ENCODE measurements around the gene ARHGEF19. TPM values are rescaled to one million over a fixed set of nuclear protein-coding genes. Genes with fewer than 3 reads are reported as not detected.
A peak's percentile ranks its signal among the peaks of the same experiment; 100 is the strongest.
"Not testable (repeated sequence)": the region's sequence is repeated elsewhere in the genome, so short reads cannot be mapped to it uniquely, and the experiment has no call there.

Gene ARHGEF19
- polyA plus RNA-seq, 6 donors from 2014 or later, result 7.0 to 10.8 (median 8.1) TPM

DNA sequence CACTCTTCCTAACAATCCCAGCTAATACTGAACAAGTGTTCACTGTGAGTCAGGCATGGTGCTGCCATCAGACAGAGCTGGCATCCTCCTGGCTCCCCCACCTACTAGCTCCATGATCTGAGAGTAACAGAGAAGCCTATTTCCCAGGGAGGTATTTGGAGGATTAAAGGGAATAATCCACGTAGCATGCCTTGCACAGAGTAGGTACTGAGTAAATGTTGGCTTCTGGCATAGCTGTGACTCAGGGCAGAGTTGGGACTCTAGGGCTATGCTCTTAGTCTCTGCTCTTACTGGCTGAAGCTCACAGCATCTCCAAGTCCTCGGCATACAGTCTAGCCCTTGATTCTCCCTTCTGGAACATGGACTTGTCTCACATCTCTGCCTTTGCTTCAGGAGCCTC is 8.2 kb downstream of the ARHGEF19 start:
- Mint-ChIP-seq H3K4me1 (peaks cover 8 to 23% (median 14%) of the 10 kb centered on the region in 3 donors), H3K4me3 (peak overlapping the region in 4 of 8 donors; percentile 14 to 48 (median 18)), H3K27ac (peak overlapping the region in 1 of 6 donors; percentile 49)

GRCh38 chr1:16203550-16203949 is 8.9 kb downstream of the ARHGEF19 start:
- Mint-ChIP-seq H3K27me3 (no peaks in the 10 kb centered on the region), H3K27ac (peak overlapping the region in 1 of 6 donors; percentile 82), H3K4me3 (peak overlapping the region in 1 of 8 donors; percentile 14), H3K4me1 (peaks cover 8 to 23% (median 14%) of the 10 kb centered on the region in 3 donors), H3K9me3 (no peaks in the 10 kb centered on the region), H3K36me3 (peaks cover 0 to 12% of the 10 kb centered on the region in 2 donors)
- no peak for DNase-seq
- no peak for ATAC-seq (ENCODE audit: low read depth in 2 of 2)

More for the DNA sequence above, 8.2 kb downstream of the ARHGEF19 start:
- Mint-ChIP-seq H3K27me3 (no peaks in the 10 kb centered on the region), H3K9me3 (no peaks in the 10 kb centered on the region), H3K36me3 (peaks cover 0 to 12% of the 10 kb centered on the region in 2 donors)
- ATAC-seq (ENCODE audit: low read depth in 2 of 2), result no peak
- no peak for DNase-seq

- no peak for ATAC-seq (ENCODE audit: low read depth in 2 of 2)
- H3K36me3 Mint-ChIP-seq, result peaks cover 0 to 12% of the 10 kb centered on the region in 2 donors
- no peaks in the 10 kb centered on the region for H3K9me3 Mint-ChIP-seq
- H3K27me3 Mint-ChIP-seq, result no peaks in the 10 kb centered on the region
- H3K4me1 Mint-ChIP-seq, result peaks cover 8 to 23% (median 13%) of the 10 kb centered on the region in 3 donors
- no peak for DNase-seq
- peak overlapping the region in 1 of 8 donors; percentile 26 for H3K4me3 Mint-ChIP-seq
- H3K27ac Mint-ChIP-seq, result peak overlapping the region in 2 of 6 donors; percentile 53 to 74
These were observed 9.9 kb downstream of the ARHGEF19 start for GRCh38 chr1:16202281-16203210.

- peaks cover 0 to 12% of the 10 kb centered on the region in 2 donors for H3K36me3 Mint-ChIP-seq
- no peak for DNase-seq
- peaks cover 3 to 10% (median 8%) of the 10 kb centered on the region in 3 donors for H3K4me1 Mint-ChIP-seq
- H3K27ac Mint-ChIP-seq, result peak overlapping the region in 3 of 6 donors; percentile 31 to 77 (median 49)
- no peaks in the 10 kb centered on the region for H3K27me3 Mint-ChIP-seq
- no peaks in the 10 kb centered on the region for H3K9me3 Mint-ChIP-seq
- H3K4me3 Mint-ChIP-seq, result no peak overlapping the region
- ATAC-seq (ENCODE audit: low read depth in 2 of 2), result no peak
These were observed 12.8 kb downstream of the ARHGEF19 start for GRCh38 chr1:16199700-16200099.

DNA sequence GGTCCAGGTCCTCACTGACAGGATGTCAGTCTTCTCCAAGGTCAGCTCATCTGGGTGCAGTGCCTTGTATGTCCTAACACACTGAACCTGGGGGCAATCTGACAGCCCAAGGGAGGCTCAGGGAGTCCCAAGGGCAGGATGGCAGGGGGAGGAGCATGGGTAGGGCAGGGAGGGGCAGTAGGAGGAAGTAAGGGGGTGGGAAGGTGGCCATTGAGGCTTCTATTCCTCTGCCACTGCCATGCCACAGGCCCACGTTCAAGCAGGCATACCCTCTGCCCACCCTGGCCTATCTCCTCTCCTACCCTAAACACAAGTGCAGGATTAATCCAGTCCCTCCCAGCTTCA is 13.3 kb downstream of the ARHGEF19 start:
- Mint-ChIP-seq H3K4me1 (peaks cover 3 to 8% (median 7%) of the 10 kb centered on the region in 3 donors), H3K9me3 (no peaks in the 10 kb centered on the region), H3K27ac (peak overlapping the region in 1 of 6 donors; percentile 49), H3K36me3 (peaks cover 0 to 12% of the 10 kb centered on the region in 2 donors), H3K4me3 (no peak overlapping the region), H3K27me3 (no peaks in the 10 kb centered on the region)
- DNase-seq (no peak), ATAC-seq (ENCODE audit: low read depth in 2 of 2) (no peak)

GRCh38 chr1:16198444-16199156 is 13.9 kb downstream of the ARHGEF19 start:
- Mint-ChIP-seq H3K36me3 (peaks cover 0 to 6% of the 10 kb centered on the region in 2 donors), H3K9me3 (no peaks in the 10 kb centered on the region)
- no peak for DNase-seq

DNA sequence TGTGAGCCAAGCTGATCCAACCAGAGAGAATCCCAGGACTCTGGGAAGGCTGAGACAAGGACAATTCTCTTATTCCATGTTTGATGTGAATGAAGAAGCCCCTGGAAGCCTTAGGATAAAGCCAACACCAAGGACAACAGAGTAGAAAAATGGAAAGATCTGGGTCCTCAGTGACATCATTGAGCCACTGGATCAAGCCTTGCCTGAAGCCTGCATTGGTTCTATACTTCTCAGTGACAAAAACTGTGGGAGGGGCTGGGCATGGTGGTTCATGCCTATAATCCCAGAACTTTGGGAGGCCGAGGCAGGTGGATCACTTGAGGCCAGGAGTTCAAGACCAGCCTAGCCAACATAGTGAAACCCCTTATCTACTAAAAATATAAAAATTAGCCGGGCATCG is 15.6 kb downstream of the ARHGEF19 start:
- H3K4me3 Mint-ChIP-seq, result no peak overlapping the region
- peaks cover 0 to 8% (median 3%) of the 10 kb centered on the region in 3 donors for H3K4me1 Mint-ChIP-seq
- DNase-seq (no peak), ATAC-seq (ENCODE audit: low read depth in 2 of 2) (no peak)
- H3K9me3 Mint-ChIP-seq, result no peaks in the 10 kb centered on the region
- no peaks in the 10 kb centered on the region for H3K36me3 Mint-ChIP-seq
- H3K27ac Mint-ChIP-seq, result no peak overlapping the region
- no peaks in the 10 kb centered on the region for H3K27me3 Mint-ChIP-seq

More at GRCh38 chr1:16198444-16199156, 13.9 kb downstream of the ARHGEF19 start:
- H3K4me3 Mint-ChIP-seq, result no peak overlapping the region
- ATAC-seq (ENCODE audit: low read depth in 2 of 2), result no peak
- peaks cover 3 to 8% (median 6%) of the 10 kb centered on the region in 3 donors for H3K4me1 Mint-ChIP-seq
- peak overlapping the region in 2 of 6 donors; percentile 37 to 59 for H3K27ac Mint-ChIP-seq
- H3K27me3 Mint-ChIP-seq, result no peaks in the 10 kb centered on the region

- peak overlapping the region in 1 of 6 donors; percentile 89 for H3K27ac Mint-ChIP-seq
- H3K36me3 Mint-ChIP-seq; H3K4me1 Mint-ChIP-seq; DNase-seq; H3K27me3 Mint-ChIP-seq; ATAC-seq (ENCODE audit: low read depth in 2 of 2); H3K4me3 Mint-ChIP-seq; H3K9me3 Mint-ChIP-seq: not testable (repeated sequence)
These were observed 16.3 kb downstream of the ARHGEF19 start for GRCh38 chr1:16196139-16196538.

DNA sequence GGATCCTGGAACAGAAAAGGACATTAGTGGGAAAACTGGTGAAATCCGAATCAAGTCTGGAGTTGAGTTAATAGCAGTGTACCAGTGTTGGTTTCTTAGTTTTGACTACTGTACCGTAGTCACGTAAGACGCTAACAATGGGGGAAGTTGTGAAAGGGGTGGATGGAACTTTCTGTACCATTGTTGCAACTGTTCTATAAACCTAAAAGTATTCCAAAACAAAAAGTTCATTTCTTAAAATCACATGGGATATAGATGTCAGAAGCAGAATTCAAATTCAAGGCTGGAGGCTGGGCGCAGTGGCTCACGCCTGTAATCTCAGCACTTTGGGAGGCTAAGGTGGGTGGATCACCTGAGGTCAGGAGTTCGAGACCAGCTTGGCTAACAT is 16.9 kb downstream of the ARHGEF19 start:
- Mint-ChIP-seq H3K27me3 (peaks cover 4 to 10% (median 9%) of the 10 kb centered on the region in 3 donors), H3K27ac (no peak overlapping the region), H3K4me3 (no peak overlapping the region), H3K4me1 (peaks cover 0 to 8% (median 3%) of the 10 kb centered on the region in 3 donors), H3K36me3 (no peaks in the 10 kb centered on the region), H3K9me3 (no peaks in the 10 kb centered on the region)
- ATAC-seq (ENCODE audit: low read depth in 2 of 2) (no peak), DNase-seq (no peak)

GRCh38 chr1:16191916-16192546 is 20.4 kb downstream of the ARHGEF19 start:
- Mint-ChIP-seq H3K9me3 (no peaks in the 10 kb centered on the region), H3K27ac (no peak overlapping the region), H3K27me3 (peaks cover 17 to 33% (median 19%) of the 10 kb centered on the region in 3 donors), H3K4me3 (no peak overlapping the region), H3K36me3 (no peaks in the 10 kb centered on the region), H3K4me1 (peaks cover 0 to 3% (median 0%) of the 10 kb centered on the region in 3 donors)
- ATAC-seq (ENCODE audit: low read depth in 2 of 2), result no peak
- DNase-seq, result no peak

GRCh38 chr1:16191309-16191708 is 21.1 kb downstream of the ARHGEF19 start:
- Mint-ChIP-seq H3K4me1 (peaks cover 0 to 3% (median 0%) of the 10 kb centered on the region in 3 donors), H3K9me3 (no peaks in the 10 kb centered on the region), H3K27ac (no peak overlapping the region), H3K4me3 (no peak overlapping the region), H3K27me3 (peaks cover 17 to 33% (median 19%) of the 10 kb centered on the region in 3 donors), H3K36me3 (no peaks in the 10 kb centered on the region)
- DNase-seq, result no peak
- ATAC-seq (ENCODE audit: low read depth in 2 of 2), result no peak

DNA sequence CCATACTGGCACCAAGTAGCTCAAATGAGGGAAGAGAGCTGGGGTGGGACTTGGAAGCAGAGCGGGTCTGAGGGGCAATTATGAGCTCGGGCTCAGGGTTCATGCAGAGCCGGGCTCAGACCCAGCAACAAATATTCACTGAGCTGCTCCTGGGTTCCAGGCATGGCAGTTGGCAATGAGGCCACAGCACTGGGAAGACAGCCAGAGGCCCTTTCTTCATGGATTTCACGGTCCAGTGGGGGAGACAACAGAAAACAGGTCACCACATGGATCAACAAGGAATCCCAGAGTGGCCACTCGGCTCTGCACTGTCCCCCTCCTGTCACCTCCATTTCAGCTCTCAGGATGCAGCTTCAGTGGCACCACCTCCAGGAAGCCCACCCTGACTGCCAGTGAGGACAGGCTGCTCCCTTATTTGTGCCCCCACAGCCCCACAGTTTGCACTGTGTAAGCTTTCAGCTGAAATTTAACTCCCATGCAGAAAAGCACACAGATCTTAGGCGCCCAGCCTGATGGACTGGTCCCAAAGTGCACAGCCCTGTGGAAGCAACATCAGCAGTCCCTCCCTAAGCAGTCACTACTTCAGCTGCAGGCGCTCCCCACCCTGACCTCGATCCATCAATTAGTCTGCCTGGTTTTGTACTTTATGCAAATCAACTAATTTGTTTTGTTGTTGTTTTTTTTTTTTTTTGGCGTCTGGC is 22.4 kb downstream of the ARHGEF19 start:
- no peak for DNase-seq
- H3K4me1 Mint-ChIP-seq, result peaks cover 0 to 3% (median 0%) of the 10 kb centered on the region in 3 donors

More for the DNA sequence above, 22.4 kb downstream of the ARHGEF19 start:
- no peak overlapping the region for H3K27ac Mint-ChIP-seq
- H3K27me3 Mint-ChIP-seq, result peaks cover 17 to 33% (median 19%) of the 10 kb centered on the region in 3 donors
- H3K9me3 Mint-ChIP-seq, result no peaks in the 10 kb centered on the region
- H3K36me3 Mint-ChIP-seq, result no peaks in the 10 kb centered on the region
- no peak overlapping the region for H3K4me3 Mint-ChIP-seq
- ATAC-seq (ENCODE audit: low read depth in 2 of 2), result no peak

Measured in naive B cell (primary cell).